NT2/D1 (cell line): ENCODE results near the gene S100A2.

Source experiments
- SUZ12 ChIP-seq: IDR thresholded peaks from 2 replicates; pipeline ENCODE4 v1.6.1; 2011; ENCODE audit not compliant: insufficient read length, insufficient read depth; ENCODE audit errors: extremely low read depth
- YY1 ChIP-seq: IDR thresholded peaks from 2 replicates; pipeline ENCODE4 v1.6.1; 2011; ENCODE audit not compliant: insufficient read length, insufficient read depth
- ZNF274 ChIP-seq: IDR thresholded peaks from 2 replicates; pipeline ENCODE4 v1.6.1; 2011; ENCODE audit warnings: mild to moderate bottlenecking, low read depth, low read length

- no peak for TF ChIP-seq YY1
- TF ChIP-seq ZNF274: no peak
- TF ChIP-seq SUZ12: no peak
Observed at GRCh38 chr1:153569465-153569864, 3.8 kb upstream of the S100A2 start.
